PC-9 (cell line): ENCODE results near the gene NHEJ1. TPM values are rescaled to one million over a fixed set of nuclear protein-coding genes. Genes with fewer than 3 reads are reported as not detected.

Experiments
- BruUV-seq: library from RNA; stranded (reverse); fragments of 400-500 nt; replicated peaks from 2 replicates; lab custom pipeline; 2021; lab: Mats Ljungman, UMichigan
- CTCF ChIA-PET: fragments of 300-600 bp; sonication (Branson Sonifier 250); formaldehyde crosslinking; loops from one replicate; lab custom pipeline; 2022; ENCODE audit warnings: antibody characterized with exemption; lab: Charles Lee
- POLR2A ChIA-PET: fragments of 300-600 bp; sonication (Branson Sonifier 250); formaldehyde crosslinking; loops from one replicate; lab custom pipeline; 2022; ENCODE audit warnings: antibody characterized with exemption; ENCODE audit not compliant: unreplicated experiment; lab: Charles Lee
- DNase-seq, 2 experiments: peaks; one replicate each; pipeline versions ENCODE4 v3.0.0 to v3.0.0-alpha.2; 2015 to 2022; ENCODE audit warnings: mixed read lengths in 1 of 2
- H2AFZ ChIP-seq: fragments of 200-600 bp; sonication (generic); 2 replicates; pipeline ENCODE4 v1.8.1; 2017; ENCODE audit warnings: antibody characterized with exemption
- H3F3A ChIP-seq: fragments of 200-600 bp; sonication (generic); 2 replicates; pipeline ENCODE4 v1.8.1; 2017; ENCODE audit warnings: antibody characterized with exemption, mild to moderate bottlenecking, low read depth; ENCODE audit not compliant: insufficient read depth
- H3K27ac ChIP-seq: fragments of 200-600 bp; sonication (generic); 2 replicates; pipeline ENCODE4 v1.6.1; 2016; ENCODE audit warnings: mixed run types
- H3K27me3 ChIP-seq: fragments of 200-600 bp; sonication (generic); 2 replicates; pipeline ENCODE4 v1.6.1; 2016; ENCODE audit warnings: low read depth, mixed run types; ENCODE audit not compliant: insufficient read depth
- H3K36me3 ChIP-seq: fragments of 200-600 bp; sonication (generic); 2 replicates; pipeline ENCODE4 v1.6.1; 2016; ENCODE audit warnings: low read depth, mixed run types
- H3K4me1 ChIP-seq: fragments of 200-600 bp; sonication (generic); replicated peaks from 2 replicates; pipeline ENCODE4 v1.6.1; 2016; ENCODE audit warnings: mixed run types; ENCODE audit not compliant: insufficient read depth
- H3K4me2 ChIP-seq: fragments of 200-600 bp; sonication (generic); 2 replicates; pipeline ENCODE4 v1.6.1; 2017; ENCODE audit warnings: mixed run types
- H3K4me3 ChIP-seq: fragments of 200-600 bp; sonication (generic); 2 replicates; pipeline ENCODE4 v1.6.1; 2016; ENCODE audit warnings: mixed run types
- H3K79me2 ChIP-seq: fragments of 200-600 bp; sonication (generic); 2 replicates; pipeline ENCODE4 v1.6.1; 2017; ENCODE audit warnings: low read depth, mixed run types
- H3K9me2 ChIP-seq: fragments of 200-600 bp; sonication (generic); 2 replicates; pipeline ENCODE4 v1.8.1; 2017; ENCODE audit warnings: mild to moderate bottlenecking; ENCODE audit not compliant: insufficient read depth
- H3K9me3 ChIP-seq: fragments of 200-600 bp; sonication (generic); 2 replicates; pipeline ENCODE4 v1.8.1; 2016; ENCODE audit warnings: low read depth; ENCODE audit not compliant: insufficient read depth
- H4K20me1 ChIP-seq: fragments of 200-600 bp; sonication (generic); 2 replicates; pipeline ENCODE4 v1.8.1; 2017; ENCODE audit not compliant: insufficient read depth
- CTCF ChIP-seq: fragments of 200-600 bp; sonication (generic); conservative IDR thresholded peaks from 2 replicates; pipeline ENCODE4 v1.6.1; 2017; ENCODE audit warnings: mixed run types, antibody characterized with exemption, mild to moderate bottlenecking, moderate library complexity
- EZH2 ChIP-seq: fragments of 200-600 bp; sonication (generic); IDR thresholded peaks from 2 replicates; pipeline ENCODE4 v1.8.0; 2017; ENCODE audit warnings: antibody characterized with exemption, low read depth
- intact Hi-C: fragments of 100-400 bp; cut with micrococcal nuclease; formaldehyde crosslinking; loops from one replicate; pipeline ENCODE4 v1.10.0; 2022; ENCODE audit not compliant: unreplicated experiment
- total RNA-seq: library from RNA; stranded (reverse); gene quantifications from 2 replicates; pipeline ENCODE4 v1.2.3, GENCODE V29; 2021

Gene NHEJ1
- total RNA-seq, 1 experiment from 2014 or later, result 9.8 TPM

- Histone ChIP-seq H3F3A (peaks cover 8% of the 10 kb centered on the region; the same call in 1 of the 2 replicates), H3K79me2 (no peaks in the 10 kb centered on the region), H3K27ac (no peak overlapping the region), H4K20me1 (no peaks in the 10 kb centered on the region), H3K4me1 (peaks cover 40% of the 10 kb centered on the region), H3K27me3 (no peaks in the 10 kb centered on the region), H3K9me3 (no peaks in the 10 kb centered on the region), H3K9me2 (no peaks in the 10 kb centered on the region), H2AFZ (no peak overlapping the region), H3K4me3 (no peak overlapping the region), H3K4me2 (no peak overlapping the region), H3K36me3 (no peaks in the 10 kb centered on the region)
- no TSS peak for BruUV-seq
- CTCF ChIA-PET, result interaction anchor here (0.6 kb wide), 1 partner anchor 13 kb away, joined by 3 read pairs; no protein-coding TSS in a partner anchor
- no peak for DNase-seq
- TF ChIP-seq CTCF, result no peak
- intact Hi-C loops, result no loop called here
- POLR2A ChIA-PET, result no interaction called here
Observed at GRCh38 chr2:219127037-219127635, 33.5 kb downstream of the NHEJ1 start.

- Histone ChIP-seq H3K27ac (no peak overlapping the region), H3K4me2 (no peak overlapping the region), H3K9me2 (no peaks in the 10 kb centered on the region), H3K4me1 (peaks cover 42% of the 10 kb centered on the region), H4K20me1 (no peaks in the 10 kb centered on the region), H3K79me2 (no peaks in the 10 kb centered on the region), H3K27me3 (no peaks in the 10 kb centered on the region), H3F3A (peaks cover 12% of the 10 kb centered on the region; the same call in 1 of the 2 replicates), H3K4me3 (no peak overlapping the region), H3K9me3 (no peaks in the 10 kb centered on the region), H2AFZ (no peak overlapping the region), H3K36me3 (no peaks in the 10 kb centered on the region)
- intact Hi-C loops, result no loop called here
- no peak for TF ChIP-seq EZH2
- no peak for TF ChIP-seq CTCF
- no peak for DNase-seq
- ChIA-PET CTCF (interaction anchor here (0.5 to 0.6 kb wide), 2 partner anchors 13 to 116 kb away, joined by 3 to 5 read pairs; no protein-coding TSS in a partner anchor), POLR2A (no interaction called here)
- BruUV-seq, result no TSS peak
Observed at GRCh38 chr2:219126555-219126954, 34.1 kb downstream of the NHEJ1 start.

- Histone ChIP-seq H3K36me3 (no peaks in the 10 kb centered on the region), H3K4me1 (peaks cover 42% of the 10 kb centered on the region), H3K4me3 (no peak overlapping the region), H3K9me3 (no peaks in the 10 kb centered on the region), H3K9me2 (no peaks in the 10 kb centered on the region), H3K27me3 (no peaks in the 10 kb centered on the region), H3K79me2 (no peaks in the 10 kb centered on the region), H2AFZ (no peak overlapping the region), H3K4me2 (peak overlapping the region; percentile 27; the same call in 1 of the 2 replicates), H4K20me1 (no peaks in the 10 kb centered on the region), H3F3A (peaks cover 12% of the 10 kb centered on the region; the same call in 1 of the 2 replicates), H3K27ac (no peak overlapping the region)
- no peak for TF ChIP-seq CTCF
- no peak for TF ChIP-seq EZH2
- ChIA-PET POLR2A (interaction anchor here (0.5 kb wide), 1 partner anchor 126 kb away, joined by 10 read pairs; no protein-coding TSS in a partner anchor), CTCF (interaction anchor here (0.5 kb wide), 2 partner anchors 16 to 115 kb away, joined by 5 read pairs; no protein-coding TSS in a partner anchor)
- intact Hi-C loops, result no loop called here
- no TSS peak for BruUV-seq
- DNase-seq, result no peak
Observed at GRCh38 chr2:219125886-219126270, 34.7 kb downstream of the NHEJ1 start.
